ENCODE results near the gene EPHA6.

The EPHA6 gene

GRCh38 chr3:96959474-96959873 lies 145.1 kb downstream of the EPHA6 start:
- Histone ChIP-seq H3K4me3 (ENCODE audit: low read depth, low read length, poor library complexity, severe bottlenecking) (no peak overlapping the region), H3F3A (ENCODE audit: insufficient read depth, low read length) (no peaks in the 10 kb centered on the region), H3K27ac (ENCODE audit: low read depth, low read length, poor library complexity, severe bottlenecking) (no peak overlapping the region), H3K27me3 (ENCODE audit: insufficient read depth, low read length) (no peaks in the 10 kb centered on the region), H3K9me2 (ENCODE audit: low read depth, low read length) (no peaks in the 10 kb centered on the region), H3K4me1 (ENCODE audit: insufficient read depth, low read length, severe bottlenecking) (no peaks in the 10 kb centered on the region), H3K36me3 (ENCODE audit: insufficient read depth, low read length) (no peaks in the 10 kb centered on the region), H3K9me3 (ENCODE audit: low read length) (no peaks in the 10 kb centered on the region), H2AFZ (ENCODE audit: low read length) (no peak overlapping the region), H3K79me2 (ENCODE audit: insufficient read depth, low read length) (no peaks in the 10 kb centered on the region), H3K4me2 (ENCODE audit: low read length) (no peak overlapping the region), H3K9ac (ENCODE audit: low read length) (no peak overlapping the region), H4K20me1 (ENCODE audit: insufficient read depth, low read length) (no peaks in the 10 kb centered on the region)
- no peak for TF ChIP-seq EZH2 (IDR thresholded peaks at IDR 0.05; ENCODE audit: borderline replicate concordance, low read length)

- Histone ChIP-seq H3F3A (ENCODE audit: insufficient read depth, low read length) (no peaks in the 10 kb centered on the region), H4K20me1 (ENCODE audit: insufficient read depth, low read length) (no peaks in the 10 kb centered on the region), H3K4me3 (ENCODE audit: low read depth, low read length, poor library complexity, severe bottlenecking) (no peak overlapping the region), H3K4me1 (ENCODE audit: insufficient read depth, low read length, severe bottlenecking) (no peaks in the 10 kb centered on the region), H3K27me3 (ENCODE audit: insufficient read depth, low read length) (no peaks in the 10 kb centered on the region), H3K79me2 (ENCODE audit: insufficient read depth, low read length) (no peaks in the 10 kb centered on the region), H3K9me2 (ENCODE audit: low read depth, low read length) (no peaks in the 10 kb centered on the region), H2AFZ (ENCODE audit: low read length) (no peak overlapping the region), H3K9ac (ENCODE audit: low read length) (no peak overlapping the region), H3K27ac (ENCODE audit: low read depth, low read length, poor library complexity, severe bottlenecking) (no peak overlapping the region), H3K36me3 (ENCODE audit: insufficient read depth, low read length) (no peaks in the 10 kb centered on the region), H3K4me2 (ENCODE audit: low read length) (no peak overlapping the region), H3K9me3 (ENCODE audit: low read length) (no peaks in the 10 kb centered on the region)
- TF ChIP-seq CTCF (IDR thresholded peaks at IDR 0.05; ENCODE audit: low read length) = no peak
- no peak for TF ChIP-seq EZH2 (IDR thresholded peaks at IDR 0.05; ENCODE audit: borderline replicate concordance, low read length)
Observed at GRCh38 chr3:96959901-96960641, 145.7 kb downstream of the EPHA6 start.

GRCh38 chr3:96960661-96961330 lies 146.4 kb downstream of the EPHA6 start:
- H3K9ac ChIP-seq (ENCODE audit: low read length) = no peak overlapping the region
- H3K4me1 ChIP-seq (ENCODE audit: insufficient read depth, low read length, severe bottlenecking) = no peaks in the 10 kb centered on the region
- no peak overlapping the region for H3K4me2 ChIP-seq (ENCODE audit: low read length)
- H3K27me3 ChIP-seq (ENCODE audit: insufficient read depth, low read length) = no peaks in the 10 kb centered on the region
- H3K4me3 ChIP-seq (ENCODE audit: low read depth, low read length, poor library complexity, severe bottlenecking) = no peak overlapping the region
- no peaks in the 10 kb centered on the region for H3K9me2 ChIP-seq (ENCODE audit: low read depth, low read length)
- TF ChIP-seq EZH2 (IDR thresholded peaks at IDR 0.05; ENCODE audit: borderline replicate concordance, low read length) = no peak
- no peak for TF ChIP-seq CTCF (IDR thresholded peaks at IDR 0.05; ENCODE audit: low read length)
- no peak overlapping the region for H3K27ac ChIP-seq (ENCODE audit: low read depth, low read length, poor library complexity, severe bottlenecking)
- no peaks in the 10 kb centered on the region for H4K20me1 ChIP-seq (ENCODE audit: insufficient read depth, low read length)
- H3F3A ChIP-seq (ENCODE audit: insufficient read depth, low read length) = no peaks in the 10 kb centered on the region
- H2AFZ ChIP-seq (ENCODE audit: low read length) = no peak overlapping the region
- no peaks in the 10 kb centered on the region for H3K79me2 ChIP-seq (ENCODE audit: insufficient read depth, low read length)
- no peaks in the 10 kb centered on the region for H3K9me3 ChIP-seq (ENCODE audit: low read length)
- no peaks in the 10 kb centered on the region for H3K36me3 ChIP-seq (ENCODE audit: insufficient read depth, low read length)

All from OCI-LY1 (cell line).